Measurements from ENCODE around the gene LNP1. TPM values are rescaled to one million over a fixed set of nuclear protein-coding genes. Genes with fewer than 3 reads are reported as not detected.

The LNP1 gene
- total and polyA plus RNA-seq, 9 of the 15 experiments (the other 6 are each of a cell fraction or from before 2014, with no cell fraction given): 1.9 to 5.2 (median 4.5) TPM

DNA sequence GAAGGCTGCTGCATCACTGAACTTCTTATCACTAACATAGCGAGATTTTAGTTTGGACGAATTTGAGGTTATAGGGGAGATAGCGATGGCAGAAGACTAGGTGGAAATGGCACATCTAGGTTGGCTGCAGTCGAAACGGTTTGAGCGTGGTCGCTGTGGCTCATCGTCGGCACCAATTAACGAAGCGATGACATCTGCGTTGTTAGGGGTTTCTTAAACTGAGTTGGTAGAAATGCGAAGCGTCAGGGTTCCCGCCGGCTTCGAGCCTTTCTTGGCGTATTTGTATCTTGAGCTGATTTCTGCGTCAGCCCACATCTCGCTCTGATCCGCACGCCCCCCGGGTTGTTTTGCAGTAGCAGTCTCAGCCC lies 319 bp downstream of the LNP1 start (continued):
- no peak for TF ChIP-seq TRIM24 (IDR thresholded peaks at IDR 0.05)
- no peak for TF ChIP-seq TAL1 (IDR thresholded peaks at IDR 0.05)
- TF ChIP-seq ZBTB1 (CRISPR knock-in tag; IDR thresholded peaks at IDR 0.05; ENCODE audit: borderline replicate concordance, low read depth): no peak
- TF ChIP-seq ZNF583 (CRISPR knock-in tag; IDR thresholded peaks at IDR 0.05): no peak
- TF ChIP-seq ESRRA (IDR thresholded peaks at IDR 0.05; ENCODE audit: borderline replicate concordance, low read depth): no peak
- no peak for TF ChIP-seq PHF8 (IDR thresholded peaks at IDR 0.05; ENCODE audit: borderline replicate concordance, low read length)
- TF ChIP-seq NELFE (IDR thresholded peaks at IDR 0.05; ENCODE audit: insufficient read depth, insufficient read length): no peak
- no peak for TF ChIP-seq ZBED1 (IDR thresholded peaks at IDR 0.05)
- no peak for TF ChIP-seq BRCA1 (IDR thresholded peaks at IDR 0.05)
- TF ChIP-seq BRCA1 (CRISPR knock-in tag; IDR thresholded peaks at IDR 0.05): no peak
- TF ChIP-seq, protein P1, sequence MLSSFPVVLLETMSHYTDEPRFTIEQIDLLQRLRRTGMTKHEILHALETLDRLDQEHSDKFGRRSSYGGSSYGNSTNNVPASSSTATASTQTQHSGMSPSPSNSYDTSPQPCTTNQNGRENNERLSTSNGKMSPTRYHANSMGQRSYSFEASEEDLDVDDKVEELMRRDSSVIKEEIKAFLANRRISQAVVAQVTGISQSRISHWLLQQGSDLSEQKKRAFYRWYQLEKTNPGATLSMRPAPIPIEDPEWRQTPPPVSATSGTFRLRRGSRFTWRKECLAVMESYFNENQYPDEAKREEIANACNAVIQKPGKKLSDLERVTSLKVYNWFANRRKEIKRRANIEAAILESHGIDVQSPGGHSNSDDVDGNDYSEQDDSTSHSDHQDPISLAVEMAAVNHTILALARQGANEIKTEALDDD (IDR thresholded peaks at IDR 0.05): 0 out of 2 replicates have a peak, but pooled peaks have one; percentile 41
- TF ChIP-seq RBBP5 (IDR thresholded peaks at IDR 0.05; ENCODE audit: borderline replicate concordance, insufficient read depth, low read length, poor library complexity, severe bottlenecking): no peak
- TF ChIP-seq, protein P2, sequence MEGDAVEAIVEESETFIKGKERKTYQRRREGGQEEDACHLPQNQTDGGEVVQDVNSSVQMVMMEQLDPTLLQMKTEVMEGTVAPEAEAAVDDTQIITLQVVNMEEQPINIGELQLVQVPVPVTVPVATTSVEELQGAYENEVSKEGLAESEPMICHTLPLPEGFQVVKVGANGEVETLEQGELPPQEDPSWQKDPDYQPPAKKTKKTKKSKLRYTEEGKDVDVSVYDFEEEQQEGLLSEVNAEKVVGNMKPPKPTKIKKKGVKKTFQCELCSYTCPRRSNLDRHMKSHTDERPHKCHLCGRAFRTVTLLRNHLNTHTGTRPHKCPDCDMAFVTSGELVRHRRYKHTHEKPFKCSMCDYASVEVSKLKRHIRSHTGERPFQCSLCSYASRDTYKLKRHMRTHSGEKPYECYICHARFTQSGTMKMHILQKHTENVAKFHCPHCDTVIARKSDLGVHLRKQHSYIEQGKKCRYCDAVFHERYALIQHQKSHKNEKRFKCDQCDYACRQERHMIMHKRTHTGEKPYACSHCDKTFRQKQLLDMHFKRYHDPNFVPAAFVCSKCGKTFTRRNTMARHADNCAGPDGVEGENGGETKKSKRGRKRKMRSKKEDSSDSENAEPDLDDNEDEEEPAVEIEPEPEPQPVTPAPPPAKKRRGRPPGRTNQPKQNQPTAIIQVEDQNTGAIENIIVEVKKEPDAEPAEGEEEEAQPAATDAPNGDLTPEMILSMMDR (IDR thresholded peaks at IDR 0.05 in 2 of 3, conservative IDR thresholded peaks at IDR 0.05 in 1 of 3; ENCODE audit: insufficient read depth in 2 of 3, low read depth in 1 of 3, low read length in 3 of 3): no peak
- no peak for TF ChIP-seq KAT2B (IDR thresholded peaks at IDR 0.05; ENCODE audit: low read depth, low read length)
- TF ChIP-seq, protein P3, sequence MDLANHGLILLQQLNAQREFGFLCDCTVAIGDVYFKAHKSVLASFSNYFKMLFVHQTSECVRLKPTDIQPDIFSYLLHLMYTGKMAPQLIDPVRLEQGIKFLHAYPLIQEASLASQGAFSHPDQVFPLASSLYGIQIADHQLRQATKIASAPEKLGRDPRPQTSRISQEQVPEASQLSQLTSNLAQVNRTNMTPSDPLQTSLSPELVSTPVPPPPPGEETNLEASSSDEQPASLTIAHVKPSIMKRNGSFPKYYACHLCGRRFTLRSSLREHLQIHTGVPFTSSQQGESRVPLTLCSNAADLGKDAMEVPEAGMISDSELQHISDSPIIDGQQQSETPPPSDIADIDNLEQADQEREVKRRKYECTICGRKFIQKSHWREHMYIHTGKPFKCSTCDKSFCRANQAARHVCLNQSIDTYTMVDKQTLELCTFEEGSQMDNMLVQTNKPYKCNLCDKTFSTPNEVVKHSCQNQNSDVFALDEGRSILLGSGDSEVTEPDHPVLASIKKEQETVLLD (IDR thresholded peaks at IDR 0.05): 0 out of 2 replicates have a peak, but pooled peaks have one; percentile 30
- no peak for TF ChIP-seq ZEB2 (IDR thresholded peaks at IDR 0.05)
- TF ChIP-seq, protein P4, sequence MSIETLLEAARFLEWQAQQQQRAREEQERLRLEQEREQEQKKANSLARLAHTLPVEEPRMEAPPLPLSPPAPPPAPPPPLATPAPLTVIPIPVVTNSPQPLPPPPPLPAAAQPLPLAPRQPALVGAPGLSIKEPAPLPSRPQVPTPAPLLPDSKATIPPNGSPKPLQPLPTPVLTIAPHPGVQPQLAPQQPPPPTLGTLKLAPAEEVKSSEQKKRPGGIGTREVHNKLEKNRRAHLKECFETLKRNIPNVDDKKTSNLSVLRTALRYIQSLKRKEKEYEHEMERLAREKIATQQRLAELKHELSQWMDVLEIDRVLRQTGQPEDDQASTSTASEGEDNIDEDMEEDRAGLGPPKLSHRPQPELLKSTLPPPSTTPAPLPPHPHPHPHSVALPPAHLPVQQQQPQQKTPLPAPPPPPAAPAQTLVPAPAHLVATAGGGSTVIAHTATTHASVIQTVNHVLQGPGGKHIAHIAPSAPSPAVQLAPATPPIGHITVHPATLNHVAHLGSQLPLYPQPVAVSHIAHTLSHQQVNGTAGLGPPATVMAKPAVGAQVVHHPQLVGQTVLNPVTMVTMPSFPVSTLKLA (conservative IDR thresholded peaks at IDR 0.05): no peak
- TF ChIP-seq IRF2 (CRISPR knock-in tag; IDR thresholded peaks at IDR 0.05): no peak
- no peak for TF ChIP-seq BCL6 (CRISPR knock-in tag; IDR thresholded peaks at IDR 0.05)
- TF ChIP-seq GTF2F1 (IDR thresholded peaks at IDR 0.05; ENCODE audit: low read depth, low read length): no peak
- no peak for TF ChIP-seq HEY1 (CRISPR knock-in tag; IDR thresholded peaks at IDR 0.05; ENCODE audit: borderline replicate concordance)
- TF ChIP-seq ZSCAN29 (IDR thresholded peaks at IDR 0.05): no peak
- TF ChIP-seq, protein P5, sequence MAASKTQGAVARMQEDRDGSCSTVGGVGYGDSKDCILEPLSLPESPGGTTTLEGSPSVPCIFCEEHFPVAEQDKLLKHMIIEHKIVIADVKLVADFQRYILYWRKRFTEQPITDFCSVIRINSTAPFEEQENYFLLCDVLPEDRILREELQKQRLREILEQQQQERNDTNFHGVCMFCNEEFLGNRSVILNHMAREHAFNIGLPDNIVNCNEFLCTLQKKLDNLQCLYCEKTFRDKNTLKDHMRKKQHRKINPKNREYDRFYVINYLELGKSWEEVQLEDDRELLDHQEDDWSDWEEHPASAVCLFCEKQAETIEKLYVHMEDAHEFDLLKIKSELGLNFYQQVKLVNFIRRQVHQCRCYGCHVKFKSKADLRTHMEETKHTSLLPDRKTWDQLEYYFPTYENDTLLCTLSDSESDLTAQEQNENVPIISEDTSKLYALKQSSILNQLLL (CRISPR knock-in tag; IDR thresholded peaks at IDR 0.05; ENCODE audit: borderline replicate concordance): no peak
- no peak for TF ChIP-seq FOXM1 (IDR thresholded peaks at IDR 0.05; ENCODE audit: low read depth)
- TF ChIP-seq FOXM1 (CRISPR knock-in tag; IDR thresholded peaks at IDR 0.05; ENCODE audit: low read depth): no peak

All from K562 (cell line).